HS-5 (cell line): Measurements from ENCODE around the gene ASPA.
"Not testable (repeated sequence)": the region's sequence is repeated elsewhere in the genome, so short reads cannot be mapped to it uniquely, and the experiment has no call there.

Source experiments
- DNase-seq: peaks from one replicate; pipeline ENCODE4 v3.0.0-alpha.2; 2012; ENCODE audit warnings: low read depth

ASPA gene

GRCh38 chr17:3475812-3476610 lies at the start of gene ASPA:
Gene ASPA (plus strand): TSS chr17:3475997. CDS start chr17:3476160, 163 bp downstream.
- DNase-seq: peak; percentile 5

- not testable (repeated sequence) for DNase-seq
Observed at GRCh38 chr17:3433215-3433614, 42.6 kb upstream of the ASPA start.

GRCh38 chr17:3433741-3434140 lies 42.1 kb upstream of the ASPA start, which contains the start of gene OR1E2:
Gene OR1E2 (minus strand): TSS chr17:3433841. CDS start chr17:3433841, 0 bp downstream.
- no peak for DNase-seq

- DNase-seq: no peak
Observed at GRCh38 chr17:3438368-3438767, 37.4 kb upstream of the ASPA start.

GRCh38 chr17:3440451-3440850 lies 35.3 kb upstream of the ASPA start:
- no peak for DNase-seq

- no peak for DNase-seq
Observed at GRCh38 chr17:3447625-3448024, 28.2 kb upstream of the ASPA start.

GRCh38 chr17:3448059-3448665 lies 27.6 kb upstream of the ASPA start:
- no peak for DNase-seq

GRCh38 chr17:3466355-3466754 lies 9.4 kb upstream of the ASPA start:
- not testable (repeated sequence) for DNase-seq

GRCh38 chr17:3469529-3469928 lies 6.3 kb upstream of the ASPA start:
- DNase-seq: no peak

- no peak for DNase-seq
Observed at GRCh38 chr17:3471599-3471998, 4.2 kb upstream of the ASPA start, which contains the start of gene SPATA22. Gene SPATA22 (minus strand): TSS chr17:3471819. CDS start chr17:3469325, 2,494 bp downstream.

- no peak for DNase-seq
Observed at GRCh38 chr17:3472137-3472536, 3.7 kb upstream of the ASPA start.

GRCh38 chr17:3474212-3474611 lies 1.6 kb upstream of the ASPA start:
- DNase-seq: no peak

GRCh38 chr17:3475251-3475685 lies 529 bp upstream of the ASPA start:
- DNase-seq: no peak

- no peak for DNase-seq
Observed at GRCh38 chr17:3479988-3480387, 4.2 kb downstream of the ASPA start.

- DNase-seq: no peak
Observed at GRCh38 chr17:3482852-3483251, 7.1 kb downstream of the ASPA start.

- DNase-seq: no peak
Observed at GRCh38 chr17:3485481-3486068, 9.8 kb downstream of the ASPA start.

- no peak for DNase-seq
Observed at GRCh38 chr17:3497101-3497500, 21.3 kb downstream of the ASPA start.

GRCh38 chr17:3501344-3501743 lies 25.5 kb downstream of the ASPA start:
- DNase-seq: no peak

- DNase-seq: no peak
Observed at GRCh38 chr17:3502466-3502865, 26.7 kb downstream of the ASPA start.

GRCh38 chr17:3503285-3503684 lies 27.5 kb downstream of the ASPA start:
- DNase-seq: no peak

GRCh38 chr17:3505008-3505407 lies 29.2 kb downstream of the ASPA start:
- DNase-seq: no peak

GRCh38 chr17:3506054-3506453 lies 30.3 kb downstream of the ASPA start:
- no peak for DNase-seq

- DNase-seq: no peak
Observed at GRCh38 chr17:3507071-3507470, 31.3 kb downstream of the ASPA start.
